Transverse colon (tissue), 4 donors: Measurements from ENCODE around the gene PSKH1. TPM values are rescaled to one million over a fixed set of nuclear protein-coding genes. Genes with fewer than 3 reads are reported as not detected.

Experiments
- DNase-seq: peaks from one replicate; pipeline ENCODE4 v3.0.0-alpha.2; 2019
- H3K27ac ChIP-seq, 4 donors: fragments of 200-600 bp; sonication (generic); 2 replicates each; pipeline ENCODE4 v1.5.1; 2016 to 2018; ENCODE audit warnings: inconsistent platforms in 4 of 4
- H3K27me3 ChIP-seq: fragments of 200-600 bp; sonication (generic); 2 replicates; pipeline ENCODE4 v1.5.1; 2017; ENCODE audit warnings: inconsistent platforms
- H3K36me3 ChIP-seq, 4 donors: fragments of 200-600 bp; sonication (generic); 2 replicates each; pipeline ENCODE4 v1.5.1; 2017 to 2019; ENCODE audit warnings: inconsistent platforms in 4 of 4
- H3K4me1 ChIP-seq, 4 donors: fragments of 200-600 bp; sonication (generic); 2 replicates each; pipeline ENCODE4 v1.5.1; 2017 to 2020; ENCODE audit warnings: inconsistent platforms in 4 of 4
- H3K4me3 ChIP-seq, 4 donors: fragments of 200-600 bp; sonication (generic); 1 replicate in 1 of 4; 2 replicates in 3 of 4; pipeline versions ENCODE4 v1.5.1 to v1.6.1; 2017 to 2019; ENCODE audit warnings: inconsistent platforms in 4 of 4
- H3K9me3 ChIP-seq, 2 donors: fragments of 200-600 bp; sonication (generic); 2 replicates each; pipeline ENCODE4 v1.5.1; 2017 to 2019; ENCODE audit warnings: inconsistent platforms in 2 of 2
- EP300 ChIP-seq: sonication (generic); formaldehyde crosslinking; IDR thresholded peaks from one replicate; pipeline ENCODE4 v1.6.1; 2017; ENCODE audit warnings: antibody characterized with exemption, low read depth
- POLR2A ChIP-seq: fragments of 450-650 bp; IDR thresholded peaks from one replicate; pipeline ENCODE4 v1.6.1; 2016; ENCODE audit warnings: antibody characterized with exemption, mild to moderate bottlenecking, moderate library complexity
- POLR2AphosphoS5 ChIP-seq, 3 donors: sonication (generic); formaldehyde crosslinking; IDR thresholded peaks; one replicate each; pipeline ENCODE4 v1.6.1; 2016; ENCODE audit warnings: antibody characterized with exemption in 3 of 3
- WGBS, 2 donors: methylation state at CpG; one replicate each; pipeline ENCODE4 v1.1.5; 2018; ENCODE audit warnings: low coverage in 1 of 2; 5-methylcytosine and 5-hydroxymethylcytosine counted together
- in situ Hi-C, 4 donors: fragments of 200-750 bp; cut with MboI; loops; one replicate each; pipeline versions ENCODE4 v1.15.0 to v1.15.1; 2017; ENCODE audit warnings: low sequenced_read_pairs in 3 of 4, low pct_ligation_motif_present in 1 of 4, low pct_unique_long_range_greater_than_20kb in 1 of 4
- intact Hi-C: fragments of 100-400 bp; cut with DNase I; formaldehyde crosslinking; loops from one replicate; pipeline ENCODE4 v1.15.1; 2023; ENCODE audit warnings: low total_unique reads
- total RNA-seq, 4 donors: library from RNA; depleted of rRNA; stranded (reverse); fragments of >200 nt; gene quantifications; one replicate each; pipeline ENCODE4 v1.1.0, GENCODE V29; 2016
- TF ChIP-seq, protein P1 (sequence below), 5 experiments: fragments of 200-600 bp in 3 of 5; fragments of 450-650 bp in 2 of 5; sonication (generic) in 3 of 5; IDR thresholded peaks; 1 replicate in 2 of 5; 2 replicates in 3 of 5; pipeline ENCODE4 v1.5.1; 2016 to 2017; ENCODE audit warnings: antibody characterized with exemption in 5 of 5, inconsistent platforms in 3 of 5, mild to moderate bottlenecking in 2 of 5, moderate library complexity in 1 of 5

Gene PSKH1
- total RNA-seq, 4 donors from 2014 or later = 24.1 to 132 (median 56.2) TPM

DNA sequence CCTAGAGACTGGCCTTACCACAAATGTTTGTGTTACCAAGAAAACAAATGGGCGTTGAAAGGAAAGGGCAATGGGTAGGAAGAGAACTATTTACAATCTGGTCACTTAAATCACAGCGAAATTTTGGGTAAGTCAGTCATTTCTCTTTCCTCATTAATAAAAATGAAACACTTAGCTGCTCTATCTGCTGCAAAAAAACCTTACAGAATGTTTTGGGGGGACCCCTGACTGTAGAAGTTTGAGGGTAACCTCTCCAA lies 47.1 kb upstream of the PSKH1 start:
- intact Hi-C loops (no loop called here), in situ Hi-C loops (no loop called here)
- Histone ChIP-seq H3K27ac (peak overlapping the region; percentile 94 to 98 (median 96)), H3K36me3 (no peaks in the 10 kb centered on the region), H3K4me3 (peak overlapping the region; percentile 71 to 99 (median 94)), H3K27me3 (no peaks in the 10 kb centered on the region), H3K4me1 (peaks cover 43 to 57% (median 52%) of the 10 kb centered on the region in 4 donors), H3K9me3 (no peaks in the 10 kb centered on the region)
- 4 to 17% methylated on average over 1 to 2 of the region's 2 CpGs for WGBS, 2 donors
- DNase-seq = no peak
- no peak for TF ChIP-seq POLR2AphosphoS5 (IDR thresholded peaks at IDR 0.05)
- TF ChIP-seq POLR2A = no peak
- TF ChIP-seq, protein P1, sequence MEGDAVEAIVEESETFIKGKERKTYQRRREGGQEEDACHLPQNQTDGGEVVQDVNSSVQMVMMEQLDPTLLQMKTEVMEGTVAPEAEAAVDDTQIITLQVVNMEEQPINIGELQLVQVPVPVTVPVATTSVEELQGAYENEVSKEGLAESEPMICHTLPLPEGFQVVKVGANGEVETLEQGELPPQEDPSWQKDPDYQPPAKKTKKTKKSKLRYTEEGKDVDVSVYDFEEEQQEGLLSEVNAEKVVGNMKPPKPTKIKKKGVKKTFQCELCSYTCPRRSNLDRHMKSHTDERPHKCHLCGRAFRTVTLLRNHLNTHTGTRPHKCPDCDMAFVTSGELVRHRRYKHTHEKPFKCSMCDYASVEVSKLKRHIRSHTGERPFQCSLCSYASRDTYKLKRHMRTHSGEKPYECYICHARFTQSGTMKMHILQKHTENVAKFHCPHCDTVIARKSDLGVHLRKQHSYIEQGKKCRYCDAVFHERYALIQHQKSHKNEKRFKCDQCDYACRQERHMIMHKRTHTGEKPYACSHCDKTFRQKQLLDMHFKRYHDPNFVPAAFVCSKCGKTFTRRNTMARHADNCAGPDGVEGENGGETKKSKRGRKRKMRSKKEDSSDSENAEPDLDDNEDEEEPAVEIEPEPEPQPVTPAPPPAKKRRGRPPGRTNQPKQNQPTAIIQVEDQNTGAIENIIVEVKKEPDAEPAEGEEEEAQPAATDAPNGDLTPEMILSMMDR (IDR thresholded peaks at IDR 0.05) = no peak
- no peak for TF ChIP-seq EP300

DNA sequence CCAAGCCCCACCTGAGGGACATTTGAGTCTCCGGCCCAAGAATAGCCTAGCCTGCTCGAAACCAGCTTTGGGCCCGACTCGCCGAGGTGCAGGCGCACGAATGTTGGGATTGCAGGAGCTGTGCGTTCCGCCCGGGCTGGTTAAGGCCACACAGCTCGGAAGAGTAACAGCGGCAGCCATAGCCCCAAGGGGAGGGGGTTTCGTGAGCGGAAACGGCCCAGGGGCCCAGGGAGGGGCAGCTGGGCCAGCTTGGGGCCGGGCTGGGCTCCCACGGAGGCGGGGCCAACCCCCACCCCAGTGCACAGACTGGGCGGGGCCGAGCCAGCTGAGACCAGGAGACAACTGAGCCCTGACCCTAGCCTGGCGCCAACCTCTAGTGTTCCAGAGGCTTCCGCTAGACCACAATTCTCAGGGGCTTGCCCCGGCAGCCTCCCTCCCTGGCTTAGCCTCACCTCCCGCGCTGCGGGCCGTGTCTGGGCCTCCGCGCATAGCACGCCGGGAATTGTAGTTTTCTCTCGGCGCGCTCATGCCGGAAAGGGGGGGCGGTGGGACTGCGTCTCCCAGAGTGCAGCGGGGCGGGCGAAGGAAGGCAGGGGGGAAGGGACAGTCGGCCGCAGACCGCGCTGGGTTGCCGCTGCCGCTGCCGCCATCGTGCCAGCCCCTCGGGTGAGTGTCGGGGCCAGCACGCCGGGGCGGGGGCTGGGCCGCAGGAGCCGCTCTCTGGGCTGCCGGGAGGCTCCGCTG lies 46.6 kb upstream of the PSKH1 start, which contains the start of gene NUTF2:
Gene NUTF2, plus strand, starts transcription at position 614 of the 744 bp plus-strand sequence. CDS start 18,198 bp downstream, outside the sequence.
- peaks cover 42 to 54% (median 50%) of the 10 kb centered on the region in 4 donors for H3K4me1 ChIP-seq
- peak within 1 kb of the TSS; percentile 71 to 99 (median 94) for H3K4me3 ChIP-seq
- TF ChIP-seq EP300 (no peak), POLR2A (peak; percentile 67), POLR2AphosphoS5 (IDR thresholded peaks at IDR 0.05) (peak; percentile 54 to 83 (median 77))
- TF ChIP-seq, protein P1 (IDR thresholded peaks at IDR 0.05) = no peak
- no peaks in the 10 kb centered on the region for H3K27me3 ChIP-seq
- H3K9me3 ChIP-seq = no peaks in the 10 kb centered on the region
- in situ Hi-C loops (no loop called here), intact Hi-C loops (no loop called here)
- 0 to 1% methylated on average over 1 to 20 of the region's 57 CpGs for WGBS, 2 donors
- no peaks in the 10 kb centered on the region for H3K36me3 ChIP-seq
- peak; percentile 97 for DNase-seq
- H3K27ac ChIP-seq = peak within 1 kb of the TSS; percentile 94 to 98 (median 96)

DNA sequence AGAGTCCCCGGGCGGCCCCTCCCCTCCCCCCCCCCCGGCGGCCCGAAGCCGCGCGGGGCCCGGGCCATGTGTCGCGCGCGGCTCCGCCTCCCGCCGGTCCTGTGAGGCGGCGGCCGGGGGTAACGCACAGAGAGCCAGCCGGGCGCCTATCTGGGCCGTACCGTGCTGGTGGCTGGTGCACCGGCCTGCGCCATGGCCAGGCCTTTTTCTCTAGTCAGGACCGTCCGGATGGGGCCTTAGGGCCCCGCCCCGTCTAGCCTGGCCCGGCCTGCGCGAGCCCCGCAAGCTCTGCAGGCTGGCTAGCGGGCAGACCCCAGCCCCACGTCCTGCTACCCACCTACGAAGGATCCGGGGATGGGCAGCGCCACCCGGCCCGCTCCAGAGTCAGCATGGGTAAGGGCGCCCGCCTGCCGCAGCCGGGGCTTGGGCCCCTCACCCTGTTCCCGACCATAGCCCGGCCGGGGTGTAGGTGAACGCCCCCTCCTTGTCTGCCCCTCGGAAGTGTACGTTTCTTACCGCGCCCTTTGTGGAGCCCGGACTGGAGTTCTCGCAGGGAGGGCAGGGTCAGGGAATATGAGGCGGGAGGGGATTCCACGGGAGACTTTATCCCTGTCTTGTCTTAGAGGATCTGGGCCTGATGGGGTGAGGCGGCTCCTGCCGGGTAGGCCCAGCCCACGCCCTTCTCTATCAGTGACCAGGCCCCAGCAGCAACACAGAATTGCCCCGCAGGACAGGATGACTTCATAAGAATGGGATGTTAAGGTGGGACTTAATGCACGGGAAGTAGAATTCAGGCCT lies 45.8 kb upstream of the PSKH1 start, which contains the start of gene CENPT:
Gene CENPT, minus strand, starts transcription at position 630 of the 798 bp plus-strand sequence. CDS start 13,834 bp downstream, outside the sequence.
- Histone ChIP-seq H3K27ac (peak within 1 kb of the TSS; percentile 94 to 98 (median 96)), H3K9me3 (no peaks in the 10 kb centered on the region), H3K36me3 (no peaks in the 10 kb centered on the region), H3K4me1 (peaks cover 40 to 52% (median 48%) of the 10 kb centered on the region in 4 donors), H3K27me3 (no peaks in the 10 kb centered on the region), H3K4me3 (peak within 1 kb of the TSS; percentile 71 to 99 (median 94))
- peak in 2 of 3 donors; percentile 25 to 29 for TF ChIP-seq POLR2AphosphoS5 (IDR thresholded peaks at IDR 0.05)
- TF ChIP-seq, protein P1 (IDR thresholded peaks at IDR 0.05) = no peak
- TF ChIP-seq POLR2A = peak; percentile 52
- intact Hi-C loops (no loop called here), in situ Hi-C loops (no loop called here)
- DNase-seq = peak; percentile 66
- 0% methylated on average over 25 of the region's 62 CpGs; no CpG with 5 or more reads in 1 of the 2 donors for WGBS, 2 donors

DNA sequence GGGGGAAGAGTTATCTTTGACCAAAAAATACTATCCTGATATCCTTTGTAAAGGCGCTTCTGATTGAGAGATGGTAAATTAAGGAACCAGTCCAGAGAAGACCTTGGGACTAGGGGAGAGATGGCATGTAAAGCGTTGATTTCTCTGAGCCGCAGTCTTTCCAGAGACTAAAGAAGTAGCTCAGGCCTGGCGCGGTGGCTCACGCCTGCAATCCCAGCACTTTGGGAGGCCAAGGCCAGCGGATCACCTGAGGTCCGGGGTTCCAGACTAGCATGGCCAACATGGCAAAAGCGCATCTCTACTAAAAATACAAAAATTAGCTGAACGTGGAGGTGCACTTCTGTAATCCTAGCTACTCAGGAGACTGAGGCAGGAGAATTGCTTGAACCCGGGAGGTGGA lies 44.9 kb upstream of the PSKH1 start:
- Histone ChIP-seq H3K4me3 (peak overlapping the region in 3 of 4 donors; percentile 90 to 99 (median 98)), H3K27me3 (no peaks in the 10 kb centered on the region), H3K9me3 (no peaks in the 10 kb centered on the region), H3K4me1 (peaks cover 40 to 49% (median 47%) of the 10 kb centered on the region in 4 donors), H3K36me3 (no peaks in the 10 kb centered on the region), H3K27ac (peak overlapping the region; percentile 94 to 98 (median 96))
- TF ChIP-seq POLR2A (no peak), POLR2AphosphoS5 (IDR thresholded peaks at IDR 0.05) (no peak), EP300 (no peak)
- TF ChIP-seq, protein P1 (IDR thresholded peaks at IDR 0.05) = no peak
- in situ Hi-C loops = no loop called here
- intact Hi-C loops = no loop called here
- WGBS, 2 donors = 94% methylated on average over 11 of the region's 11 CpGs; no CpG with 5 or more reads in 1 of the 2 donors
- no peak for DNase-seq
